Fibroblast of lung (primary cell): ENCODE results near the gene THEM5.
"Not testable (repeated sequence)": the region's sequence is repeated elsewhere in the genome, so short reads cannot be mapped to it uniquely, and the experiment has no call there.

ENCODE experiments used
- EZH2 ChIP-seq: IDR thresholded peaks from 2 replicates; pipeline ENCODE4 v1.5.1; 2012; ENCODE audit warnings: low read length, control low read depth, mild to moderate bottlenecking; ENCODE audit errors: missing control alignments
- TF ChIP-seq, protein P1 (sequence below), 2 donors: IDR thresholded peaks in 1 of 2; conservative IDR thresholded peaks in 1 of 2; 1 replicate in 1 of 2; 2 replicates in 1 of 2; pipeline ENCODE4 v1.5.1; 2011 to 2012; ENCODE audit warnings: low read length in 2 of 2, control low read depth in 1 of 2, inconsistent platforms in 1 of 2, low read depth in 1 of 2, mild to moderate bottlenecking in 1 of 2

GRCh38 chr1:151900804-151901203 lies 47.3 kb upstream of the THEM5 start:
- TF ChIP-seq, protein P1, sequence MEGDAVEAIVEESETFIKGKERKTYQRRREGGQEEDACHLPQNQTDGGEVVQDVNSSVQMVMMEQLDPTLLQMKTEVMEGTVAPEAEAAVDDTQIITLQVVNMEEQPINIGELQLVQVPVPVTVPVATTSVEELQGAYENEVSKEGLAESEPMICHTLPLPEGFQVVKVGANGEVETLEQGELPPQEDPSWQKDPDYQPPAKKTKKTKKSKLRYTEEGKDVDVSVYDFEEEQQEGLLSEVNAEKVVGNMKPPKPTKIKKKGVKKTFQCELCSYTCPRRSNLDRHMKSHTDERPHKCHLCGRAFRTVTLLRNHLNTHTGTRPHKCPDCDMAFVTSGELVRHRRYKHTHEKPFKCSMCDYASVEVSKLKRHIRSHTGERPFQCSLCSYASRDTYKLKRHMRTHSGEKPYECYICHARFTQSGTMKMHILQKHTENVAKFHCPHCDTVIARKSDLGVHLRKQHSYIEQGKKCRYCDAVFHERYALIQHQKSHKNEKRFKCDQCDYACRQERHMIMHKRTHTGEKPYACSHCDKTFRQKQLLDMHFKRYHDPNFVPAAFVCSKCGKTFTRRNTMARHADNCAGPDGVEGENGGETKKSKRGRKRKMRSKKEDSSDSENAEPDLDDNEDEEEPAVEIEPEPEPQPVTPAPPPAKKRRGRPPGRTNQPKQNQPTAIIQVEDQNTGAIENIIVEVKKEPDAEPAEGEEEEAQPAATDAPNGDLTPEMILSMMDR (conservative IDR thresholded peaks at IDR 0.05 in 1 of 2, IDR thresholded peaks at IDR 0.05 in 1 of 2; ENCODE audit: low read depth in 1 of 2, low read length in 2 of 2): not testable (repeated sequence)
- not testable (repeated sequence) for TF ChIP-seq EZH2
